NCI-H446 treated with DMSO at 0.1 percent for 48 hours (cell line): ENCODE results near the gene METAP1.
A peak's percentile ranks its signal among the peaks of the same experiment; 100 is the strongest.
"Not testable (repeated sequence)": the region's sequence is repeated elsewhere in the genome, so short reads cannot be mapped to it uniquely, and the experiment has no call there.

Experiments used
- DNase-seq: peaks from one replicate; lab custom pipeline; 2025; lab: John Stamatoyannopoulos, UW

METAP1 gene

GRCh38 chr4:99058228-99058627 is 62.7 kb downstream of the METAP1 start:
- DNase-seq = no peak

GRCh38 chr4:99059550-99059949 is 64.0 kb downstream of the METAP1 start:
- DNase-seq = no peak

GRCh38 chr4:99061048-99061700 is 65.7 kb downstream of the METAP1 start:
- no peak for DNase-seq

GRCh38 chr4:99062120-99062519 is 66.6 kb downstream of the METAP1 start:
- DNase-seq = no peak

- DNase-seq = not testable (repeated sequence)
These were observed 70.0 kb downstream of the METAP1 start for GRCh38 chr4:99065521-99065920.

GRCh38 chr4:99067617-99068016 is 72.1 kb downstream of the METAP1 start:
- no peak for DNase-seq

- no peak for DNase-seq
These were observed 75.6 kb downstream of the METAP1 start for GRCh38 chr4:99071159-99071558.

- no peak for DNase-seq
These were observed 79.3 kb downstream of the METAP1 start for GRCh38 chr4:99074816-99075215.

GRCh38 chr4:99076292-99076976 is 80.9 kb downstream of the METAP1 start:
- no peak for DNase-seq

GRCh38 chr4:99077177-99077576 is 81.7 kb downstream of the METAP1 start:
- no peak for DNase-seq

GRCh38 chr4:99078336-99078735 is 82.8 kb downstream of the METAP1 start:
- no peak for DNase-seq

- no peak for DNase-seq
These were observed 83.6 kb downstream of the METAP1 start for GRCh38 chr4:99078931-99079624.

GRCh38 chr4:99079625-99080295 is 84.2 kb downstream of the METAP1 start:
- DNase-seq = no peak

- DNase-seq = not testable (repeated sequence)
These were observed 85.3 kb downstream of the METAP1 start for GRCh38 chr4:99080869-99081268.

- DNase-seq = no peak
These were observed 86.7 kb downstream of the METAP1 start for GRCh38 chr4:99082192-99082591.

GRCh38 chr4:99084595-99084994 is 89.1 kb downstream of the METAP1 start:
- DNase-seq = no peak

- no peak for DNase-seq
These were observed 92.5 kb downstream of the METAP1 start for GRCh38 chr4:99088023-99088449.

GRCh38 chr4:99088481-99089365 is 93.2 kb downstream of the METAP1 start, which contains the start of gene ADH5:
Gene ADH5, minus strand, starts transcription at chr4:99088788. Its CDS starts 88 bp downstream, at chr4:99088700.
- DNase-seq = peak; percentile 59

GRCh38 chr4:99090481-99091215 is 95.1 kb downstream of the METAP1 start:
- no peak for DNase-seq

GRCh38 chr4:99091216-99091575 is 95.7 kb downstream of the METAP1 start:
- no peak for DNase-seq

GRCh38 chr4:99091841-99092240 is 96.3 kb downstream of the METAP1 start:
- DNase-seq = not testable (repeated sequence)
